Left ventricle myocardium superior (tissue), 1 donor: ENCODE results near the gene POFUT1. TPM values are rescaled to one million over a fixed set of nuclear protein-coding genes. Genes with fewer than 3 reads are reported as not detected.
A peak's percentile ranks its signal among the peaks of the same experiment; 100 is the strongest.

Experiments used
- ATAC-seq: fragments of 200-7000 bp; cut with Tn5 transposase; one replicate; pipeline ENCODE4 v1.9.1; 2020; ENCODE audit warnings: mild to moderate bottlenecking, moderate library complexity
- DNase-seq: peaks from one replicate; pipeline ENCODE4 v3.0.0-alpha.2; 2020
- intact Hi-C: fragments of 100-400 bp; cut with micrococcal nuclease; formaldehyde crosslinking; loops from one replicate; pipeline ENCODE4 v1.11.0; 2022
- total RNA-seq: library from RNA; stranded (reverse); fragmentation: NEBNext Ultra II Directional; extraction: Animal tissue kit (Norgen Biotek cat#: 25700); gene quantifications from one replicate; pipeline ENCODE4 v1.2.1, GENCODE V29; 2021
- donor health status: DM: no; HTN: yes; CAD: no; lungs with severe emphysema.

POFUT1 gene
- total RNA-seq, 1 donor from 2014 or later: 24.1 TPM

DNA sequence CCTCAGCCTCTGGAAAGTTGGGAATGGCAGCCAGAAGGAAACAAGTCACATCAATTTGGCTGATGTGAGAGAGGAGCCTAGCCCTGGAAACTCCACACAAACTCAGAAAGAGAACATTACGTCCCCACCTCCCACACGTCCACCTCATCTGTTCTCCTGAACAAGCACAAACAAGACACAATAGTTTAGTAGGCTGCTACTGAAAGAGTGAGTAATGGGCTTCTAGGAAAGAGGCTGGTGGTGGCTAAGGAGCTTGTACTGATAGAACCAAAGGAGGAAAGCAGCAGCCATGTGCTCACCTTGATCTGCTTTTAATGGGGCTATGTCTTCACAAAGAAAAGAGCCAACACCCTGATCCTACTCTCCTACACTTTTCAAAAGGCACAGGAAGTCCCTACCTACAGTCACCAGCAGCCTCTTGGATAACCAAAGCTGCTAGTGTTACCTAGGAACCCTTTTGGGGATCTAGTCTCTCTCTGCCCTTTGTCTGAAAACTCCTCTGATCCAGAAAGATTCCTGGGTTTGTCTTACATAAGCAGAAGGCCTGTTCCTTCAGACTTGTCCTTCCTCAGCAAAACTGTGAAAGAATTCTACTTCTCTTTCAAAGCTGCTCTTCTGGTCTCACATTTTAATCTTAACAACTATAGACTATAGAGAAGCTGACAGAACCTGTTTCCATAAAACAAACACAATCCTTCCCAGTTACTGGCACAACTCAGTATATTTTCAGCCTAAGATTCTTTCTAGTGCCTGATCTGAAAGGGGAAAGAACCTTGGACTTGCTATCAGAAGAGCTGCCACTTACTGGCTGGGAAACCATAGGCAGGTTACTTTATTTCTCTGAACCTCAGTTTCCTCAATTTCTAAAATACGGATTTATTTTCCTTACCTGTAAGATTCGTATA lies 3.2 kb upstream of the POFUT1 start:
- DNase-seq (no peak), ATAC-seq (peak; percentile 15)
- intact Hi-C loops: no loop called here

DNA sequence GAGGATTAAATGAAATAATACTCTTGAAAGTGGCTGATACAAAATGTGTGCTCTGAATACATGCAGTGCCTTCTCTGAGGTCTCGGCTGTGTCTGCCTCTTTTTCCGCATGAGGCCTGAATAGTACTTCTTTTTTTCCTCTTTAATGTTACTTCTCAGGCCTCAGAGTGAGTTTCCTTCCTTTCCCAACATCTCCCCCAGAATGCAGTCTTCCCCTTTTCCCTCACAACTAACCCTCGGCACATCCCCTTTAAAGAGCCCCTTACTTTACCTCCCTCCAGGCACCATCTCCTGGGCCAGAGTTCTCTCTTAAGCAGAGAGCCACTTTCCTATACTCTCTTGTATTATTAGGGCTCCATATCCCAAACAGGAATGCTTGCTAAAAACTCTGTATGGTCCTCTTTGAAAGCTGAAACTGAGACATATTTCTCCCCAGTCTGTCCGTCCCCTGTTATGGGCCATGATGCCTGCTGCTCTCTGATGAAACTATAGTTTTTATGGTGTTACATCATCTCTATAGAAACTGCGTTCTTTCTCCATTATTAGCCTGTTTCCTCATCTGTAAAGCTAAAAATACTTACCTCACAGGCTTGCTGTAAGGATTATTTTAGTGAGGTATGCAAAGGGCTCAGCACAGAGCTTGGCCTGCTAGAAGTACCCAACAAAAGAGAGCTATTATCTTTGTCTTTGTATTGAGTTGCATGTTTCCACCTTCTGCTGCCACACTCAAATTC lies 2.4 kb upstream of the POFUT1 start:
- intact Hi-C loops: no loop called here
- no peak for DNase-seq
- peak; percentile 38 for ATAC-seq

DNA sequence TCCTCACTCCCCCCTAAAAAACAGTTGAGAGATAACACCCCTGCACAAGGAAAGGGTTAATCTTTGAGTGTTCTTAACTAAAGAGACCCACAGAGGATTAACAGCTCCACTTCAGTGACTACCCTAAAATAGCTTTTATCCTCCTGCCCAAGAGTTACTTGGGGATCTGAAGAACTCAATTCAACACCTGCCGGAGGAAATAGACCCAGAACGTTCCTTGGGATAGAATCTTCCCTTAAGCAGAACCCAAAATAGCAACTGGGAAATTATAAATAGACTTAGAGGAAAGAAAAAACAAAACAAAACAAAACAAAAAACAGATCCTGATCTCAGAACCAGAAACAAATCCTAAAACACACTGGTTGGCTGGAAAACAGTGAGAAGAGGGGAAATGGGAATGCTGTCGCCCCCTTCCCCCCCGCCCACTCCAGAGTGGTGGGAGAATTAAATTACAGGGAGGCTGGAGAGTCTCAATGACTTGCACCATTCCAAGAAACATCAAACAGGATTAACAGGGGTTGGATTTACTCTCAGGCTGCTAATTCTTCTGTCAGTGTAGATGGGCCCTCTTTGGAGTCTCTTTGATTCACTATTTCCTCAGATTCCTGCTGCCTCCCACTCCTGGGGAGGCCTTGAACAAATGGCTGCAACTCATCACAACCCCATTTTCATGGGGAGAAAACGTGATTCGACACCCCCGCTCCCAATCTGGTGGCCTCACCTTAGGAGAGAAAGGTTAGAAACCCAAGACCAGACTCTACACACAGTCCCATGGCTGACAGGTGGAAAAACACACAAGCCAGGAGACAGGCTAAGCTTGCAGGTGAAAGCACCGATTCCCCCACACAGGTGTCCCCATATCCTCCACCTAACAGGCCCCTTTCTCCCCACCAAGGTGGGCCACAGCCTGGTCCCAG lies 1.6 kb upstream of the POFUT1 start:
- ATAC-seq (peak; percentile 1), DNase-seq (no peak)
- intact Hi-C loops: no loop called here

DNA sequence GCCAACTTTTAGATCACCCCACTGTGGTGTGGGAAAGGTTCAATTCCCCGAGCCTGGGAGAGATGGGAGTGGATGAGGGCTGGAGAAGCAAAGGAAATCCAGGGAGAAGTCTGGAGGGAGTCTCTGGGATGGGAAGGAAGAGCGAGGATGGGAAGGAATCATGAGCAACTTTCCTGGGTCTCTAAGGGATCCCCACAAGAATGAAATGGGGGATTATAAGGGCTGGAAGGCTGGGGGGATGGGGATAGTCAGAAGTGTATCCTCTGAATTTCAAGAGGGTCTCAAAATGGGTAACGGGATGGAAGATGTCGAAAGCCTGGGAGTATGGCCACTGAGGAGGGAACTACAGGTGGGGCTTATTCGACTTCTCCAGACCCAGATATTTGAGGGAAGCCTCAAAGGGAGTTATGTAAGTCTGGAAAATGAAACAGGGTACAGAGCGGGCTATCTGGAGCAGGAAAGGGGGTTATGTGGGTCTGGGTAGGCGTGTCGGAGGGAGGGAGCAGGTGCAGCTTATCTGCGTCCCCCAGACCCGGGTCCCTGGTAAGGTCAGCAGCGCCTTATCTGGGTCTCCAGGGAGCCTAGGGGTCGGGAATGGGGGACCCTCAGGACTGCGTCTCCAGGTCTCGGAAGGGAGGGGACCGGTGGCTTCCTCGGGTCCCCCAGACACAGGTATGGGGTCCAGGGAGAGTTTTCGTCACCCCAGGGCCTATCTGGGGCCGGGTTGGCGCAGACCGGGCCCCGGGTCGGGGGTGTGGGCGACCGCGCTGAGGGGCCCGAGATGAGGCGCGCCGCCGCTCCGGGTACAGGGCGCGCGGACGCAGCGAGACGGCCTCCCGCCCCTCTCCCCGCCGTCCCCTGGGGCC lies 687 bp upstream of the POFUT1 start:
- intact Hi-C loops: no loop called here
- DNase-seq (no peak), ATAC-seq (no peak)

DNA sequence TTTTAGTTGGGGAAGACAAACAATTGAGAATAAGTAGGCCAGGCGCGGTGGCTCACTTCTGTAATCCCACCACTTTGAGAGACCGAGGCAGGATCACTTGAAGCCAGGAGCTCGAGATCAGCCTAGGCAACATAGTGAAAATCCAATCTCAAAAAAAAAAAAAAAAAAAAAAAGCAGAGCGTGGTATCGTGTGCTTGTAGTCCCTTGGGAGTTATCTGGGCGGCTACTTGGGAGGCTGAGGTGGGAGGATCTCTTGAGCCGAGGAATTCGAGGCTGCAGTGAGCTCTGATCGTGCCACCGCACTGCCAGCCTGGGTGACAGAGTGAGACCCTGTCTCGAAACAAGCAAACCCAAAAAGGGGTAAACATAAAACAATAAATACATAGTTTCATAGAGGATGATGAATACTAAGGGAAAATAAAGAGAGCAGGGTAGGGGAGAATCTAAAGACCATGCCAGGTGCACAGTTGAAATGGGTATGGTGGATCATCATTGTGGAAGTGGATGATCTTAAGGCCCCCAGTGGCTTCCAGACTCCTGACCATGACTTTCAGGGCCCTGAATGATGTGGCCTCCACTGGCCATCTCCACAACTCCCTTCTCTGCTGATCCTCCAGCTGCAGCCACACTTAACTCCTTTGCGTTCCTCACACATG lies 947 bp downstream of the POFUT1 start:
- no peak for DNase-seq
- intact Hi-C loops: no loop called here
- no peak for ATAC-seq

DNA sequence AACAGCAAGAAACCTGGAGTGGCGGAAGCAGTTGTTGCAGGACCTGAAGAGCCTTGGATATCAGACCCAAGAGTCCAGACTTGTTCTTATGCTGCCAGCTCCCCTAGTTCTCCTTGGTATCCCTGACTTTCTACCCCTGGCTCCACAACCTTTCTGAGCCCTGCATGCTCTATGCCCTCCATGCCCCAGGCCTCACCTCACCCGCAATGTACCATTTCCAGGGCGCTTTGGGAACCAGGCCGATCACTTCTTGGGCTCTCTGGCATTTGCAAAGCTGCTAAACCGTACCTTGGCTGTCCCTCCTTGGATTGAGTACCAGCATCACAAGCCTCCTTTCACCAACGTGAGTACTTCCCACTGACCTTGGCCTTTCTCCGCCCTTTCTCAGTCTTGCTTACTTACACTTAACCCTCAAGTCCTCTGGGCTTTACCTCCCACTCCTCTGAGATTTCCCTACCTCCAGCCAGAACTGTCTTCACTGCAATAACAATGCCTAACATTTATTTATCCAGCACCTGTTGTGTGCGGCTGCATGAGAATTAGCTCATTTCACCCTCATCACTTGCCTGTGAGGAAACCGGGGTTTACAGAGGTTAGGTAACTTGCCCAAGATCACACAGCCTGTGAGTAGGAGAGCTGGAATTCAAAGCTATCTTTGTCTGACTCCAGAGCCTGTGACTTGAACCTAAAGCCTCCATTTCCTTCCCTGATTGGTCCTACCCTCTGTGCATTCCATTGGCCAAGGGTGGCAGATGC lies 2.3 kb downstream of the POFUT1 start:
- DNase-seq: no peak
- no peak for ATAC-seq
- intact Hi-C loops: no loop called here

DNA sequence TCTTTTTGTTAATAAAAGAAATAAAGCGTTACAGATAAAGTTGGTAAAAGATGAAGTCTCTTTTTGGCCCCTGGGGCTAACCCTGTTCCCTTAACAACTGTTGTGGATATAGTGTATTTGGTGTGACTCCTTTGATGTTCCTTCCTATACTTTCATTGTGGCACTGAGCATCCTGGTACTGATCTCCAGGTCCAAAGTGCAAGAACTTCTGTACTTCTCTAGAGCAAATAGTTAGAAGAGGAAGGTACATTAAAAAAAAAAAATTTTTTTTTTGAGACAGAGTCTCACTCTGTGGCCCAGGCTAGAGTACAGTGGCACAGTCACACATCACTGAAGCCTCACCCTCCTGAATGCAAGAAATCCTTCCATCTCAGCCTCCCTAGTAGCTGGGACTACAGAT lies 6.2 kb downstream of the POFUT1 start:
- intact Hi-C loops: no loop called here
- ATAC-seq (no peak), DNase-seq (no peak)

DNA sequence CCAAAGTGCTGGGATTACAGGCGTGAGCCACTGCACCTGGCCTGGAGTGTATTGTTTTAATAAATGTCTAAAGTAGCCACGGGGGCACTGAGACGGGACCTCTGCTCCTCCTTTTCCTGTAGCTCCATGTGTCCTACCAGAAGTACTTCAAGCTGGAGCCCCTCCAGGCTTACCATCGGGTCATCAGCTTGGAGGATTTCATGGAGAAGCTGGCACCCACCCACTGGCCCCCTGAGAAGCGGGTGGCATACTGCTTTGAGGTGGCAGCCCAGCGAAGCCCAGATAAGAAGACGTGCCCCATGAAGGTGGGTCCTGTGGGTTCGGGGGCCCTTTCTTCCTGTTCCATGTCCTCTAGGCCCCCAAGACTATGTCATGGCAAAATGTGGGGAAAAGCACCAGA lies 7.5 kb downstream of the POFUT1 start:
- DNase-seq: no peak
- intact Hi-C loops: no loop called here
- no peak for ATAC-seq

DNA sequence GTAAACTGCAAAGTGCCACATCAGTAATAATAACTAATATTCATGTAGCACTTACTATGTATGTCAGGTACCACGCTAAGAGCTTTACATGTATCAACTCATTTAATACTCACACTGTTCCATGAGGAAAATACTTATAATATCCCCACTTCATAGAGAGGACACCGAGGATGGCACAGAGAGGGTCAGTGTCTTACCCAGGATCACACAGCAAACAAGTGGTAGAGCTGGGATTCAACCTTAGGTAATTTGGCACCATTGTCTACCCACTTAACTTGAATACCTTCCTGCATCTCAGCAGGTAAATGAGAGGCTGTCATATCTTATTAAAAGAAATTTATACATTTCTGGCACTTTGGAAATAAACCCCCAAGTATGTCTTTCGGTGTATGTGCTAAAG lies 8.0 kb downstream of the POFUT1 start:
- DNase-seq (no peak), ATAC-seq (no peak)
- intact Hi-C loops: no loop called here

DNA sequence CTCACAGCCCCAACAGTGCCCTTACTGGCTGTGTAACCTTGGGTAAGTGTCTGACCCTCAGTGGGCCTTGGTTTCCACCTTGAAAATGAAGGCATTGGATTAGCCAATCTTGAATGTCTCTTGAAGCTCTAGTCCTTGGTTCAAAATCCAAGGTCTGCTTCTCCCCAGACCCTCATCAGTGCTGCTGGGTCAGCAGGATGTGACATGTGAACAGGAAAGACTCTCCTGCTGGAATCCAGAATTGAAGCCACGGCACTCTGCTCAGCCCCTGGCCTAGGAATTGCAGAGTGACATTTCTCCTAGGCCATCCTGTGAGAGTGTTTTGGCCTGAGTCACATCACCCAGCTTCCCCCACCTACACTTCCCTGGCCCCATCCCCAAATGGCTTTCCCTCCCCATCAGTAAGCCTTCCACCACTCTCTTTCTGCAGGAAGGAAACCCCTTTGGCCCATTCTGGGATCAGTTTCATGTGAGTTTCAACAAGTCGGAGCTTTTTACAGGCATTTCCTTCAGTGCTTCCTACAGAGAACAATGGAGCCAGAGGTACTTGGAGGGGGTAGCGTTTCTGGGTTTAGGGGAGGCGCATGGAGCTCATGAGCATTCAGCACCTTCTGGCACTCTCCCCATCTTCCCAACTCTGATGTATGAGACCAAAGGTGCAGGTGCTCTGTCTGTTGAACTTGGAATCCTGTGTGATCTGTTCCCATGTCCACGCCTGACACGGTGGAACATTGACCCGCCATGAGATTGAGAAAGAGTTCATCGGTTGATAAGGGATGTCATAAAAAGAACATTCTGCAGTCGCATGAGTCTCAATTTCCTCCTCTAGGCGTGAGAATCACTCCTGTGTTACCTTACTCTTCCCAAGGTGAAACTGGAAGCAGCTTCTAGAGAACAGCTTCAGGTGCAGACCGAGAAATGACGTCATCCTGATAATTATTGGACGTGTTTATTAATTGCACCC lies 8.8 kb downstream of the POFUT1 start:
- DNase-seq (no peak), ATAC-seq (no peak)
- intact Hi-C loops: no loop called here

DNA sequence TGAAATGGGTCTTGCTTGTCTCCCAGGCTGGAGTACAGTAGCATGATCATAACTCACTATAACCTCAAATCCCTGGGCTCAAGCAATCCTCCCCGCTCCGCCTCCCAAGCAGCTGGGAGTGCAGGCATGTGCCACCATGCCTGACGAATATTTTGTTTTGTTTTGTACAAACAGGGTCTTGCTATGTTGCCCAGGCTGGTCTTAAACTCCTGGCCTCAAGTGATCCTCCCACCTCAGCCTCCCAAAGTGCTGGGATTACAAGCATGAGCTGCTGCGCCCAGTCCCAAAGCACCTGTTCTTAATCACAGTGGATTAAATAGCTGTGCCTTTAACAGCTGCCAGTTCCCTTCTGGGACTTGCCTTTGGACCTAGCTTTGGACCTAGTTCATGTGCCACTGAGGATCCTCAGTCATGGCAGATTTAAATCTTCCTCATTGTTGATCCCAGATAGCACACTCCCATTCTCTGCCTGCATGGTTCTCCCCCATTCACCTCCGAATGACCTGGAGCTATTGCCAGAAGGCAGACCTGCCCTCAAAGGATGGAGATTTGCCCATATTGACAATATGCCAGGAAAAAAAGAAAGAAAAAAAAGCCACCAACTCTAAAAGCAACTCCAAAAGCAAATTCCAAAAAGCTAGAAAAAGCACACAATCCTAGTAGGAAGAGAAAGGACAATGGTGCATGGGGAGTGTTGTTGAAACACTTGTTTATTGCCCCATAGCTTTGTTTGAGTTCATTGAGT lies 10.6 kb downstream of the POFUT1 start:
- intact Hi-C loops: no loop called here
- ATAC-seq (no peak), DNase-seq (no peak)

DNA sequence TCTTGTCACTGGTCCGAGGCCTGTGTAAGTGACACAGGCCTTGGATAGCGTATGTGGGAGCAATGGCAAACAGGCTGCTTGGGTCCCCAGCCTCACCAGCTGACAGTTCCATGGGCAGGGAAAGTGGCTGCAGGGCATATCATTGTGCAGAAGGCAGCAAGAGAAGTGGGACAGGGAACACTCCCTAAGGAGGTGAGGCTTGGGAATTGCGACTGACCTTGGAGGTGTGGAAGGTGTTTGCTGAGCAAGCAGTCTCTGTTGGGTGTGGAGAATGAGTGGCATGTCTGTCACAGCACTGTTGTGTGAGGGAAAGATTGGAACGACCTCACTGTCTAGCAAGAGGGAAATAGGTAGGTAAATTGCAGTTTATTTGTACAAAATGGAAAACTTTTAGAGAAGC lies 16.8 kb downstream of the POFUT1 start:
- no peak for DNase-seq
- ATAC-seq: no peak
- intact Hi-C loops: no loop called here

DNA sequence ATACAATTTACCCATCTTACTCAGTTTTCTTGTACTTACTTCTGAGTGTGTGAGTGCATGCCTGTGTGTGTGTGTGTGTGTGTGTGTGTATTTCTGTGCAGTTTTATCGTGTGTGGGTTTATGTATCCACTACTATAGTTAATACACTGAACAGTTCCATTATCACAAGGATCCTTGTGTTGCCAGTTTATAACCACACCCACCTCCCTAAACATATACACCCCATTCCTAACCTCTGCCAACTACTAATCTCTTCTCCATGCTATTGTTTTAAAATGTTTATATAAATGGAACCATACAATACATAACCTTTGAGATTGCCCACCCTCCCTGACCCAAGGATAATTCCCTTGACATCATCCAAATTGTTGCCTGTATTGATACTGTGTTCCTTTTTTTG lies 18.7 kb downstream of the POFUT1 start:
- intact Hi-C loops: no loop called here
- DNase-seq (no peak), ATAC-seq (no peak)

DNA sequence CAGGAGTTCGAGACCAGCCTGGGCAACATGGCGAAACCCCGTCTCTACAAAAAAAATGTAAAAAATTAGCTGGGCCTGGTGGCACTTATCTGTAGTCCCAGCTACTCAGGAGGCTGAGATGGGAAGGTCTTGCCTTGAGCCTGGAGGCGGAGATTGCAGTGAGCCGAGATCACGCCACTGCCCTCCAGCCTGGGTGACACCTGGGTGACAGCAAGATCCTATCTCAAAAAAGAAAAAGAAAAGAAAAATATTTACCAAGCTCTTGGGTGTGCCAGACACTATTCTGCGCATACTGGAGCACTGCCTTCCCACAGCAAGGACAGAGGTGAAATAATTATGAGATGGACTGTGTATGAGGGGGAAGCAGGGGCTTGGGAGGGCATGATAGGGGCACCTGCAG lies 19.6 kb downstream of the POFUT1 start:
- ATAC-seq (peak; percentile 22), DNase-seq (no peak)
- intact Hi-C loops: no loop called here

DNA sequence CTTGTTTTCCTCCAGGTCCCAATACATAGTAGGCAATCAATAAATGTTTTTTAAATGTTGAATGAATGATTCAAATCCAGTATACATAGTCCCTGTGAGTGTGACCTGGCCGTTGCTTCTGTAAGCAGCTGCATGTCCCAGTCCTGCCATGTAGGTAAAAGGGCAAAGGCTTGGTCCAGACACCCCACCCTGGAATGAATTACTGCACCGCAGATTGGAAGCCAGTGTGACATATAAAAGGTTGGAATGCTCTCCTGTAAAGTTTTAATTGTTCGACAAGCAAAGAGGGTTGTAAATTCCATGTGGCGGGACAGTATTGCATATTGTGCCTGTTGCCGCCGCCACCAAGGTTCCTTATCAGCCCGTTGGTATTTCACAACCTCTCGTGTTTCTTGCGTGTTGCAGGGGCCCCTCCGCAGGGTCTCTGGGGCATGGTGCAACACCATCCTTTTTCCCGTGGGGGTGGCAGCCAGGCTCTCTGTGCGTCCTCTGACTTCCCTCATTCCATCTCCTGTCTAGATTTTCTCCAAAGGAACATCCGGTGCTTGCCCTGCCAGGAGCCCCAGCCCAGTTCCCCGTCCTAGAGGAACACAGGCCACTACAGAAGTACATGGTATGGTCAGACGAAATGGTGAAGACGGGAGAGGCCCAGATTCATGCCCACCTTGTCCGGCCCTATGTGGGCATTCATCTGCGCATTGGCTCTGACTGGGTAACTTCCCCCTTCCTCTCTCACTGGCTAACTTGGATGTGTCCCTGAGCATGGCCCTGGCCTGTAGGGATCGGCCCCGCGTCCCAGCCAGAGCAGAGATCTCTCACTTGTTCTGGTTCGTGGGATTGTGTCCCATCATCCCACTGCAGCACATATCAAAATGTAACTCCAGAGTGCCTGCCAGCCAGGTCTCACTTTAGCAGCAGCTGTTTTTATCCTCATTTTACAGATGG lies 20.3 kb downstream of the POFUT1 start:
- intact Hi-C loops: no loop called here
- peak; percentile 89 for ATAC-seq
- DNase-seq: peak; percentile 44
